Thyroid gland (tissue), 4 donors: ENCODE results near the gene MMP1. TPM values are rescaled to one million over a fixed set of nuclear protein-coding genes. Genes with fewer than 3 reads are reported as not detected.

Experiments
- DNase-seq, 2 donors: peaks; one replicate each; pipeline ENCODE4 v3.0.0-alpha.2; 2019
- H3K27ac ChIP-seq, 3 donors: fragments of 200-600 bp; sonication (generic); 1 replicate in 2 of 3; 2 replicates in 1 of 3; pipeline ENCODE4 v1.5.1; 2016 to 2019; ENCODE audit warnings: mild to moderate bottlenecking in 1 of 3, moderate library complexity in 1 of 3
- H3K27me3 ChIP-seq: fragments of 200-600 bp; sonication (generic); one replicate; pipeline ENCODE4 v1.5.1; 2019
- H3K36me3 ChIP-seq, 2 donors: fragments of 200-600 bp; sonication (generic); one replicate each; pipeline ENCODE4 v1.5.1; 2016 to 2019
- H3K4me1 ChIP-seq, 2 donors: fragments of 200-600 bp; sonication (generic); one replicate each; pipeline ENCODE4 v1.5.1; 2017 to 2019
- H3K4me3 ChIP-seq, 3 donors: fragments of 200-600 bp; sonication (generic); replicated peaks in 1 of 3; 1 replicate in 2 of 3; 2 replicates in 1 of 3; pipeline ENCODE4 v1.5.1; 2016; ENCODE audit warnings: mild to moderate bottlenecking in 1 of 3
- H3K9me3 ChIP-seq: fragments of 200-600 bp; sonication (generic); one replicate; pipeline ENCODE4 v1.5.1; 2017
- POLR2A ChIP-seq, 2 donors: fragments of 450-650 bp; IDR thresholded peaks; one replicate each; pipeline ENCODE4 v1.6.1; 2017; ENCODE audit warnings: antibody characterized with exemption in 2 of 2, mild to moderate bottlenecking in 2 of 2, moderate library complexity in 1 of 2
- WGBS, 2 donors: methylation state at CpG; one replicate each; pipeline ENCODE4 v1.1.5; 2017; 5-methylcytosine and 5-hydroxymethylcytosine counted together
- intact Hi-C: fragments of 100-400 bp; cut with DNase I; formaldehyde crosslinking; loops from one replicate; pipeline ENCODE4 v1.15.1; 2023
- total RNA-seq, 4 donors: library from RNA; depleted of rRNA; stranded (reverse); fragments of >200 nt; gene quantifications; one replicate each; pipeline ENCODE4 v1.2.3, GENCODE V29; 2016
- TF ChIP-seq, protein P1 (sequence below), 6 experiments: fragments of 200-600 bp in 3 of 6; fragments of 450-650 bp in 3 of 6; sonication (generic) in 3 of 6; IDR thresholded peaks; one replicate each; pipeline ENCODE4 v1.5.1; 2016 to 2019; ENCODE audit warnings: antibody characterized with exemption in 6 of 6, mild to moderate bottlenecking in 2 of 6, inconsistent platforms in 1 of 6, moderate library complexity in 1 of 6

MMP1 gene
- total RNA-seq, 4 donors from 2014 or later, result not detected

DNA sequence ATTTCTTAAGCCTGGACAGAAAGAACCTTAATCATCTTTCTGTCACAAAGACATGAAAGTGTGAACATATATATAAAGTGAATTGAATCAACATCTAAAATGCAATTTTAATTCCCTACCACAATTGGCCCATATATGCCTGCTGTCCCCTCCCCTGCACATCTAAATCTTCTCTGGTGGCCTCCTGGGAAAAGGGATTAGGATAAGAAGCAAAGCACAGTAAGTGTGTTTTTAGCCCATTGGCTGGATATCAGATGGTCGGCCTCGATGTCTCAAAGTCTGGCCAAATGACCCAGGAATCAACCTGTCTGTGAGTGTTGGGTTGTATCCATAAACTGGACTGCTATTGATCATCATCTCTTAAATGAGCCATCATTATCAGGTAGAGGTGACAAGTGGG, 39.7 kb upstream of the MMP1 start:
- intact Hi-C loops, result no loop called here
- no peak overlapping the region for H3K4me3 ChIP-seq
- no peaks in the 10 kb centered on the region for H3K4me1 ChIP-seq
- no peaks in the 10 kb centered on the region for H3K36me3 ChIP-seq
- H3K27ac ChIP-seq, result no peak overlapping the region
- no peaks in the 10 kb centered on the region for H3K9me3 ChIP-seq
- DNase-seq, result no peak
- WGBS, 2 donors, result 57 to 75% methylated on average over 2 of the region's 2 CpGs
- H3K27me3 ChIP-seq, result no peaks in the 10 kb centered on the region
- TF ChIP-seq, protein P1, sequence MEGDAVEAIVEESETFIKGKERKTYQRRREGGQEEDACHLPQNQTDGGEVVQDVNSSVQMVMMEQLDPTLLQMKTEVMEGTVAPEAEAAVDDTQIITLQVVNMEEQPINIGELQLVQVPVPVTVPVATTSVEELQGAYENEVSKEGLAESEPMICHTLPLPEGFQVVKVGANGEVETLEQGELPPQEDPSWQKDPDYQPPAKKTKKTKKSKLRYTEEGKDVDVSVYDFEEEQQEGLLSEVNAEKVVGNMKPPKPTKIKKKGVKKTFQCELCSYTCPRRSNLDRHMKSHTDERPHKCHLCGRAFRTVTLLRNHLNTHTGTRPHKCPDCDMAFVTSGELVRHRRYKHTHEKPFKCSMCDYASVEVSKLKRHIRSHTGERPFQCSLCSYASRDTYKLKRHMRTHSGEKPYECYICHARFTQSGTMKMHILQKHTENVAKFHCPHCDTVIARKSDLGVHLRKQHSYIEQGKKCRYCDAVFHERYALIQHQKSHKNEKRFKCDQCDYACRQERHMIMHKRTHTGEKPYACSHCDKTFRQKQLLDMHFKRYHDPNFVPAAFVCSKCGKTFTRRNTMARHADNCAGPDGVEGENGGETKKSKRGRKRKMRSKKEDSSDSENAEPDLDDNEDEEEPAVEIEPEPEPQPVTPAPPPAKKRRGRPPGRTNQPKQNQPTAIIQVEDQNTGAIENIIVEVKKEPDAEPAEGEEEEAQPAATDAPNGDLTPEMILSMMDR (IDR thresholded peaks at IDR 0.05), result no peak
- no peak for TF ChIP-seq POLR2A (IDR thresholded peaks at IDR 0.05)

DNA sequence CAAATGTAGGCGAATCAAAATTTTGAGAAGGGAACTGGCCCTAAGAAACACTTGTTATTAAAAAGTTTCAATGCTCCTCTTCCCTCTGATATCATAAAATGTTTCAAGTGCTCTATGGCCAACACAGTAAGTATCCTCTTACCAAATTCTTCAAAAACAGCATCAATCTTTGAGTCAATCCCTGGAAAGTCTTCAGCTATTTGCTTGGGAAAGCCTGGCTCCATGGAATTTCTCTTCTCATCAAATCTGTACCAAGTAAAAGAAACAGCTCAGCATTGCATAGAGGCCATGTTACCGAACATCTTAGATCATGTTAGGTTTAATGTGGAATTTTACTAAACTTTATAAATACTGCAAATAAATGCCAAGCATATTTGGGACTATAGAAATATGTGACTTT, 39.2 kb upstream of the MMP1 start:
- intact Hi-C loops, result no loop called here
- DNase-seq, result no peak
- TF ChIP-seq, protein P1 (IDR thresholded peaks at IDR 0.05), result no peak
- no peak for TF ChIP-seq POLR2A (IDR thresholded peaks at IDR 0.05)

DNA sequence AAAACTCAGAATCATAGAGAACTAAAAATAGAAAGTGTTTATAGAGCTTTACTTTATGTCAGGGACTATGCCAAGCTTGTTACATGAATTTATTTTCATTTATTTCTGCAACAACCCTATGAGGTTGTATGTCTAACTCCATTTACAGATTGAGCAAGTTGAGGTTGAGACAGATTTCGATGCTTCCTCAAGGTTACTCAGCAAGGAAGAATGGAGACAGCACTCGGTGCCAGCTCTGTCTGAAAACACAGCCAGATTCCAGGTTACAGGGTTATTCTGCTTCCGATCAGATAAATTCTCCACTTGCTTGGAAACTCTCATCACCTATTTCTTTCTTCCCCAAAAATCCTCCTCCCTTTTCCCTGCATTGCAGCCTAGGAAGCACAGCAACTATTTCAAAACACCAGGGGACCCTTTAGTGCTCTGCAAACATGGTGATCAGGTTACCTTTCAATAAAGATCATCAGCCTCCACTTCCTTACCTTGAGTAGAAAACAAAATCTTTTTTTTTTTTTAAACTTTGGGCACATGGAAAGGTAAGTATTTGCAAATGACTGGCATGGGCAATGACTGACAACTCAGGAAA, 38.4 kb upstream of the MMP1 start:
- no peak for DNase-seq
- H3K4me3 ChIP-seq, result no peak overlapping the region
- H3K4me1 ChIP-seq, result no peaks in the 10 kb centered on the region
- H3K27me3 ChIP-seq, result no peaks in the 10 kb centered on the region
- 67 to 74% methylated on average over 3 of the region's 3 CpGs for WGBS, 2 donors
- no peak overlapping the region for H3K27ac ChIP-seq
- TF ChIP-seq, protein P1 (IDR thresholded peaks at IDR 0.05), result no peak
- TF ChIP-seq POLR2A (IDR thresholded peaks at IDR 0.05), result no peak
- no peaks in the 10 kb centered on the region for H3K9me3 ChIP-seq
- intact Hi-C loops, result no loop called here
- no peaks in the 10 kb centered on the region for H3K36me3 ChIP-seq

More for the DNA sequence above, 39.2 kb upstream of the MMP1 start:
- 85 to 95% methylated on average over 2 of the region's 2 CpGs for WGBS, 2 donors
- no peaks in the 10 kb centered on the region for H3K36me3 ChIP-seq
- no peak overlapping the region for H3K27ac ChIP-seq
- H3K4me3 ChIP-seq, result no peak overlapping the region
- no peaks in the 10 kb centered on the region for H3K4me1 ChIP-seq
- no peaks in the 10 kb centered on the region for H3K27me3 ChIP-seq
- H3K9me3 ChIP-seq, result no peaks in the 10 kb centered on the region

DNA sequence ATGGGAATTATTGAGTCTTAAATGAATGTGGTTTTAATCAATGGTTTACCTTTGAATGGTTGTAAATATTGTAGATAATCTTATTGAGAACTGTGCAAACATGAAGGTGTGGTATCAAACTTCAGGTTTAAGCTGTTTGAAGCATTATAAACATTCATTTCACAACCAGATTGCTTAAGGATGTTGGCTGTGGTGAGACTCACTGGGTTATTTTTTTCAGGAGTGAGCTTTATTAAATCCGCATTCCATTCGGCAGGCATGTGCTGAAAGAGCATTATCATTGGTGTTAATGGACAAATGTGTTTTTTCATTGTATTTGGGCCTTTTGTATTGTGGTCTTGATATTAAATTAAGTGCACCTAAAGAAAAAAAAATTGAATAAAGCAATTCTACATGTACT, 35.8 kb upstream of the MMP1 start:
- intact Hi-C loops, result no loop called here
- Histone ChIP-seq H3K27ac (no peak overlapping the region), H3K27me3 (no peaks in the 10 kb centered on the region), H3K4me3 (no peak overlapping the region), H3K4me1 (no peaks in the 10 kb centered on the region), H3K36me3 (no peaks in the 10 kb centered on the region), H3K9me3 (no peaks in the 10 kb centered on the region)
- DNase-seq, result no peak
- 92 to 93% methylated on average over 2 of the region's 2 CpGs for WGBS, 2 donors
- TF ChIP-seq, protein P1 (IDR thresholded peaks at IDR 0.05), result no peak
- TF ChIP-seq POLR2A (IDR thresholded peaks at IDR 0.05), result no peak

DNA sequence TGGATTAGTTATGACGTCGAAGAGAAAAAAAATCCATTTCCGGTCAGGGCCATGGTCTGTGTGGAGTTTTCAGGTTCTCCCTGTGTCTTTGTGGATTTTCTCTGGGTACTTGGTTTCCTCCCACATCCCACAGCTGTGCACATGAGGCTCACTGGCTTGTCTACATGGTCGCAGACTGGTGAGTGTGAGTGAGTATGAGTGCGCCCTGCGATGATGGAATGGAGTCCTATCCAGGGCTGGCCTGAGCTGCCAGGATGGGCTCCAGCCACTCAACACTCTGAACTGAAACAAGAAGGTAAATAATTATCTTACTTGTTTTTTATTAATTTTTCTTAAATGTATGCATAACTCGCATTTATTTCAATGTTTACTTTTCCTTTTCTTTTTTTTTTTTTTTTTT, 34.7 kb upstream of the MMP1 start:
- TF ChIP-seq, protein P1 (IDR thresholded peaks at IDR 0.05), result no peak
- TF ChIP-seq POLR2A (IDR thresholded peaks at IDR 0.05), result no peak
- Histone ChIP-seq H3K9me3 (no peaks in the 10 kb centered on the region), H3K36me3 (no peaks in the 10 kb centered on the region), H3K4me3 (no peak overlapping the region), H3K27ac (no peak overlapping the region), H3K27me3 (no peaks in the 10 kb centered on the region), H3K4me1 (no peaks in the 10 kb centered on the region)
- WGBS, 2 donors, result 90 to 93% methylated on average over 7 of the region's 7 CpGs
- intact Hi-C loops, result no loop called here
- DNase-seq, result no peak
